PC-3 (cell line): ENCODE results near the gene SALL2.

Experiments used
- CTCF ChIP-seq: fragments of 300-600 bp; sonication (generic); conservative IDR thresholded peaks from 2 replicates; pipeline ENCODE4 v1.5.1; 2017; ENCODE audit warnings: antibody characterized with exemption, low read depth, mild to moderate bottlenecking, low read length
- EZH2 ChIP-seq: fragments of 300-600 bp; sonication (generic); IDR thresholded peaks from one replicate; pipeline ENCODE4 v1.6.1; 2017; ENCODE audit warnings: antibody characterized with exemption, mild to moderate bottlenecking, low read length; ENCODE audit not compliant: unreplicated experiment
- EZH2phosphoT487 ChIP-seq: fragments of 300-600 bp; sonication (generic); IDR thresholded peaks from 2 replicates; pipeline ENCODE4 v1.6.1; 2018; ENCODE audit warnings: mild to moderate bottlenecking, antibody characterized with exemption, low read length, borderline replicate concordance

GRCh38 chr14:21476925-21477681 lies 49.0 kb downstream of the SALL2 start, which contains the start of the genes RAB2B and TOX4:
- peak; percentile 94 for TF ChIP-seq CTCF
- TF ChIP-seq EZH2phosphoT487 = no peak
- no peak for TF ChIP-seq EZH2
